ENCODE data around the gene MED12L.
A peak's percentile ranks its signal among the peaks of the same experiment; 100 is the strongest.

MED12L gene

GRCh38 chr3:151439652-151440125, 354.2 kb downstream of the MED12L start:
- TF ChIP-seq SIN3A (IDR thresholded peaks at IDR 0.05; ENCODE audit: borderline replicate concordance, insufficient read depth, low read length) = no peak
- TF ChIP-seq REST (IDR thresholded peaks at IDR 0.05; ENCODE audit: insufficient read depth in 1 of 2, low read depth in 2 of 2, low read length in 2 of 2) = no peak
- no peak for TF ChIP-seq TAF1 (IDR thresholded peaks at IDR 0.05; ENCODE audit: borderline replicate concordance, insufficient read depth, low read length)
- TF ChIP-seq POLR2AphosphoS5 (IDR thresholded peaks at IDR 0.05; ENCODE audit: low read depth, low read length) = no peak
- no peak for TF ChIP-seq FOXP2 (optimal IDR thresholded peaks at IDR 0.05; ENCODE audit: borderline replicate concordance, extremely low read depth, extremely low read length, insufficient read depth)

GRCh38 chr3:151440940-151441339, 355.5 kb downstream of the MED12L start:
- TF ChIP-seq POLR2AphosphoS5 (IDR thresholded peaks at IDR 0.05; ENCODE audit: low read depth, low read length) = no peak
- no peak for TF ChIP-seq TAF1 (IDR thresholded peaks at IDR 0.05; ENCODE audit: borderline replicate concordance, insufficient read depth, low read length)
- TF ChIP-seq REST (IDR thresholded peaks at IDR 0.05; ENCODE audit: insufficient read depth in 1 of 2, low read depth in 2 of 2, low read length in 2 of 2) = no peak
- no peak for TF ChIP-seq FOXP2 (optimal IDR thresholded peaks at IDR 0.05; ENCODE audit: borderline replicate concordance, extremely low read depth, extremely low read length, insufficient read depth)
- TF ChIP-seq SIN3A (IDR thresholded peaks at IDR 0.05; ENCODE audit: borderline replicate concordance, insufficient read depth, low read length) = no peak

- TF ChIP-seq REST (IDR thresholded peaks at IDR 0.05; ENCODE audit: insufficient read depth in 1 of 2, low read depth in 2 of 2, low read length in 2 of 2) (peak; percentile 82 to 92), SIN3A (IDR thresholded peaks at IDR 0.05; ENCODE audit: borderline replicate concordance, insufficient read depth, low read length) (no peak)
These were observed 358.1 kb downstream of the MED12L start for GRCh38 chr3:151443583-151443982.

- TF ChIP-seq SIN3A (IDR thresholded peaks at IDR 0.05; ENCODE audit: borderline replicate concordance, insufficient read depth, low read length) = no peak
- no peak for TF ChIP-seq TAF1 (IDR thresholded peaks at IDR 0.05; ENCODE audit: borderline replicate concordance, insufficient read depth, low read length)
- no peak for TF ChIP-seq POLR2AphosphoS5 (IDR thresholded peaks at IDR 0.05; ENCODE audit: low read depth, low read length)
- no peak for TF ChIP-seq FOXP2 (optimal IDR thresholded peaks at IDR 0.05; ENCODE audit: borderline replicate concordance, extremely low read depth, extremely low read length, insufficient read depth)
- no peak for TF ChIP-seq REST (IDR thresholded peaks at IDR 0.05; ENCODE audit: insufficient read depth in 1 of 2, low read depth in 2 of 2, low read length in 2 of 2)
These were observed 360.0 kb downstream of the MED12L start for GRCh38 chr3:151445273-151446001.

- TF ChIP-seq FOXP2 (optimal IDR thresholded peaks at IDR 0.05; ENCODE audit: borderline replicate concordance, extremely low read depth, extremely low read length, insufficient read depth) (no peak), REST (IDR thresholded peaks at IDR 0.05; ENCODE audit: insufficient read depth in 1 of 2, low read depth in 2 of 2, low read length in 2 of 2) (no peak), POLR2AphosphoS5 (IDR thresholded peaks at IDR 0.05; ENCODE audit: low read depth, low read length) (no peak), TAF1 (IDR thresholded peaks at IDR 0.05; ENCODE audit: borderline replicate concordance, insufficient read depth, low read length) (no peak), SIN3A (IDR thresholded peaks at IDR 0.05; ENCODE audit: borderline replicate concordance, insufficient read depth, low read length) (no peak)
These were observed 360.5 kb downstream of the MED12L start for GRCh38 chr3:151446002-151446340.
